CD4-positive, alpha-beta T cell treated with Interleukin-4 for 4 hours (primary cell): ENCODE measurements around the gene ZNF366.

Experiments used
- DNase-seq: peaks from one replicate; pipeline ENCODE4 v3.0.0-alpha.2; 2020

ZNF366 gene

GRCh38 chr5:72507231-72507906 lies at the start of gene ZNF366:
ZNF366 (minus strand) TSS chr5:72507410; CDS start chr5:72461496, 45,914 bp downstream.
- DNase-seq: no peak

- DNase-seq: peak; percentile 2
Observed at GRCh38 chr5:72556351-72557166, 49.3 kb upstream of the ZNF366 start.

- DNase-seq: no peak
Observed at GRCh38 chr5:72555871-72556270, 48.7 kb upstream of the ZNF366 start.

- DNase-seq: no peak
Observed at GRCh38 chr5:72554897-72555296, 47.7 kb upstream of the ZNF366 start.

- DNase-seq: no peak
Observed at GRCh38 chr5:72552041-72552557, 44.9 kb upstream of the ZNF366 start.

- DNase-seq: no peak
Observed at GRCh38 chr5:72550595-72550994, 43.4 kb upstream of the ZNF366 start.

- no peak for DNase-seq
Observed at GRCh38 chr5:72543811-72544210, 36.6 kb upstream of the ZNF366 start.

- DNase-seq: no peak
Observed at GRCh38 chr5:72543365-72543764, 36.2 kb upstream of the ZNF366 start.

GRCh38 chr5:72542695-72543094 lies 35.5 kb upstream of the ZNF366 start:
- no peak for DNase-seq

GRCh38 chr5:72541501-72542225 lies 34.5 kb upstream of the ZNF366 start:
- no peak for DNase-seq

GRCh38 chr5:72540759-72541438 lies 33.7 kb upstream of the ZNF366 start:
- no peak for DNase-seq

- no peak for DNase-seq
Observed at GRCh38 chr5:72539726-72540125, 32.5 kb upstream of the ZNF366 start.

GRCh38 chr5:72539038-72539437 lies 31.8 kb upstream of the ZNF366 start:
- DNase-seq: no peak

GRCh38 chr5:72537166-72537565 lies 30.0 kb upstream of the ZNF366 start:
- DNase-seq: no peak

- DNase-seq: no peak
Observed at GRCh38 chr5:72531496-72532190, 24.4 kb upstream of the ZNF366 start.

- no peak for DNase-seq
Observed at GRCh38 chr5:72530196-72530595, 23.0 kb upstream of the ZNF366 start.

GRCh38 chr5:72529383-72529782 lies 22.2 kb upstream of the ZNF366 start:
- no peak for DNase-seq

- DNase-seq: no peak
Observed at GRCh38 chr5:72525816-72526215, 18.6 kb upstream of the ZNF366 start.

- DNase-seq: no peak
Observed at GRCh38 chr5:72523960-72524582, 16.9 kb upstream of the ZNF366 start.

GRCh38 chr5:72522607-72523006 lies 15.4 kb upstream of the ZNF366 start:
- DNase-seq: no peak

GRCh38 chr5:72519111-72519510 lies 11.9 kb upstream of the ZNF366 start:
- no peak for DNase-seq
